Mucosa of descending colon (tissue), 3 donors: ENCODE measurements around the gene ARHGAP9. TPM values are rescaled to one million over a fixed set of nuclear protein-coding genes. Genes with fewer than 3 reads are reported as not detected.

Experiments
- ATAC-seq: fragments of 200-7000 bp; cut with Tn5 transposase; one replicate; pipeline ENCODE4 v1.9.1; 2020; ENCODE audit warnings: mild to moderate bottlenecking, moderate library complexity
- DNase-seq, 3 donors: peaks; one replicate each; pipeline ENCODE4 v3.0.0-alpha.2; 2020
- H3K36me3 ChIP-seq: fragments of 200-600 bp; one replicate; pipeline ENCODE4 v1.8.0; 2021; ENCODE audit warnings: low read depth, mild to moderate bottlenecking
- H3K4me1 ChIP-seq: fragments of 200-600 bp; one replicate; pipeline ENCODE4 v1.8.0; 2021; ENCODE audit warnings: low read depth, mild to moderate bottlenecking
- H3K4me3 ChIP-seq: fragments of 200-600 bp; one replicate; pipeline ENCODE4 v1.8.0; 2021; ENCODE audit warnings: mild to moderate bottlenecking
- H3K9me3 ChIP-seq: fragments of 200-600 bp; one replicate; pipeline ENCODE4 v1.8.0; 2021; ENCODE audit warnings: mild to moderate bottlenecking
- CTCF ChIP-seq: fragments of 200-600 bp; IDR thresholded peaks from one replicate; pipeline ENCODE4 v1.8.0; 2022; ENCODE audit warnings: antibody characterized with exemption, mild to moderate bottlenecking
- intact Hi-C, 2 donors: fragments of 100-400 bp; cut with DNase I in 1 of 2; cut with micrococcal nuclease in 1 of 2; formaldehyde crosslinking; loops; one replicate each; pipeline versions ENCODE4 v1.11.0 to v1.11.1; 2022; cut with DNase I, micrococcal nuclease
- total RNA-seq, 3 donors: library from RNA; stranded (reverse); fragmentation: NEBNext Ultra II Directional in 2 of 3; extraction: Animal tissue kit (Norgen Biotek cat#: 25700) in 2 of 3; gene quantifications; one replicate each; pipeline versions ENCODE4 v1.2.1 to v1.2.4, GENCODE V29; 2021 to 2023
- donor health status: DM: no; HTN: no; CAD: no; lungs with moderate emphysema.
- donor health status: DM: no; HTN: no; CAD: no.
- donor health status: DM: no; HTN: yes; CAD: no.

ARHGAP9 gene
- total RNA-seq, 3 donors from 2014 or later: 8.8 to 18.5 (median 15.0) TPM

DNA sequence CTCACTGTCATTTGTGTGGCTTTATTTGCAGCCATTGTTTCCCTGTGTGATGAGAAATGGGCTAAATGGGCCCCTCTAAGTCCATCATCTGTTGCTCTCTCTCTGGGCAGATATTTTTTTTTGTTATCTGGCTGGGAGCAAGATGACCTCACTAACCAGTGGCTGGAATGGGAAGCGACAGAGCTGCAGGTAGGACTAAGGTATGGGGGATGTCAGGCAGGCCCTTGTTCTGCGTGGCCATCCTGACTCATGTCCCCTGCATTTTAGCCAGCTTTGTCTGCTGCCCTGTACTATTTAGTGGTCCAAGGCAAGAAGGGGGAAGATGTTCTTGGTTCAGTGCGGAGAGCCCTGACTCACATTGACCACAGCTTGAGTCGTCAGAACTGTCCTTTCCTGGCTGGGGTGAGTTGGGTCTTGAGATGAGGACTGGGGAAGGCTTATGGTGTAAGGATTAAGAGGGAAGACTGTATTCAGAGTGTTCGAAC is 9.5 kb upstream of the ARHGAP9 start:
- peaks cover 3% of the 10 kb centered on the region for H3K36me3 ChIP-seq
- DNase-seq (peak in 1 of 3 donors; percentile 12), ATAC-seq (no peak)
- intact Hi-C loops: no loop called here
- no peak overlapping the region for H3K4me3 ChIP-seq
- TF ChIP-seq CTCF: no peak
- H3K4me1 ChIP-seq: peaks cover 10% of the 10 kb centered on the region
- H3K9me3 ChIP-seq: no peaks in the 10 kb centered on the region

DNA sequence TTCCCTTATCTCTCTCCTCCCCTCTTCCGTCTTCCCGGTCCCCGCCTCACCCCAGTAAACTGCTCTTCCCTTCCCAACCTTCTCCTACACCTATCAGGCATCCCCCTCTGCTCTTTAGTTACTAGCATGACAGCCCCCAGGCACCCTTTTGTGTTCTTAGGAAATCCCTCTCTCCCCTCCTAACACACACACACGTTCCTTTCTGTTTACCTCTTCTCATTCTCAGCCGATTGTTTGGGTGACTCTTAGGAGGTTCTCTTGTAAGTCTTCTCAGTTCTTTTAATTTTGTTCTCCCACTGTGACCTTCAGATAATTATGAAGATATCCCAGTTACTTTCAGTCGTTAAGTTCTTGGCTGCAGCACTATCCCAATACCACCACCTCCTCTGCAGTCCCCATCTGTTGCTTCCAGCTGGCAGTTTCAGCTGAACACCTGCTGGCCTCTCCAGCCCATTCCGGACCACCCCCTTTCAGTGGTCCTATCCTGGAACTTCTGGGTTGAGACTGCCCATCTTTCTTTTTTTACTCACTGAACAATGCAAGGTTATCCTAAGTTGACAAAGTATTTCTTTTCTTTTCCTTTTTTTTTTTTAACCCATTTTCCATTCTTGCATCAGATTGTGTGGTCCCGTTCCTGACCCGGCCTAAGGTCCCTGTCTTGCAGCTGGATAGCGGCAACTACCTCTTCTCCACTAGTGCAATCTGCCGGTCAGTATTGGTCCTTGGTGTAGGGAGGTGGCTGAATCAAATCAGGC is 8.9 kb upstream of the ARHGAP9 start:
- TF ChIP-seq CTCF: no peak
- Histone ChIP-seq H3K4me1 (peaks cover 10% of the 10 kb centered on the region), H3K4me3 (peak overlapping the region; percentile 71), H3K9me3 (no peaks in the 10 kb centered on the region), H3K36me3 (peaks cover 3% of the 10 kb centered on the region)
- ATAC-seq (peak; percentile 40), DNase-seq (peak in 1 of 3 donors; percentile 21)
- intact Hi-C loops: no loop called here

DNA sequence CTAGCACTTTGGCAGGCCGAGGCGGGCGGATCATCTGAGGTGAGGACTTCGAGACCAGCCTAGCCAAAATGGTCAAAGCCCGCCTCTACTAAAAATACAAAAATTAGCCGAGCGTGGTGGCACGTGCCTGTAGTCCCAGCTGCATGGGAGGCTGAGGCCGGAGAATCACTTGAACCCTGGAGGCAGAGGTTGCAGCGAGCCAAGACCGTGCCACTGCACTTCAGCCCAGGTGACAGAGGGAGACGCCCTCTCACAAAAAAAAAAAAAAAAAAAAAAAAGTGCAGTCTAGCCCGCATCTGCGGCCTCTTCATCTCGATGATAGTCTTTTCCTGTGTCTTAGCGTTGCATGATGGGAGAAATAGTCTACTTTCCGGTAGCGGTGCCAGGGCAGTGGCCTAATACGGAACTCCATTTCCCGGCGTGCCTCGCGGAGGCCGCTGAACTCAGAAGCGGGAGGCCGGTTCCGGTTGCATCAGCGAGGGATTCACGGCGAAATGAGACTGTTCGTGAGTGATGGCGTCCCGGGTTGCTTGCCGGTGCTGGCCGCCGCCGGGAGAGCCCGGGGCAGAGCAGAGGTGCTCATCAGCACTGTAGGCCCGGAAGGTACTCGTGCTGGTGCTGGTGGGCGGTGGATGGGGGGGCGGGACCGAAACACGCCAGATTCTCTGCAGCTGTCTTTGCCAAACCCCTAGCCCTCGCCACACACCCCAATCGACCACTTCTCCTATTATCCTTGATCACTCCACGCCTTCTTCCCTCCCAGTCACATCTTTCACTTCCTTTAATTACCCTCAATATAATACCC is 8.1 kb upstream of the ARHGAP9 start, which contains the start of gene MARS1:
Gene MARS1, plus strand, starts transcription at position 472 of the 805 bp plus-strand sequence. Its CDS starts 23 bp downstream, at position 495.
- peak; percentile 93 to 97 (median 96) for DNase-seq
- Histone ChIP-seq H3K9me3 (no peaks in the 10 kb centered on the region), H3K4me1 (peaks cover 10% of the 10 kb centered on the region), H3K36me3 (peaks cover 3% of the 10 kb centered on the region), H3K4me3 (peak within 1 kb of the TSS; percentile 71)
- intact Hi-C loops: no loop called here
- TF ChIP-seq CTCF: peak; percentile 30
- peak; percentile 99 for ATAC-seq

DNA sequence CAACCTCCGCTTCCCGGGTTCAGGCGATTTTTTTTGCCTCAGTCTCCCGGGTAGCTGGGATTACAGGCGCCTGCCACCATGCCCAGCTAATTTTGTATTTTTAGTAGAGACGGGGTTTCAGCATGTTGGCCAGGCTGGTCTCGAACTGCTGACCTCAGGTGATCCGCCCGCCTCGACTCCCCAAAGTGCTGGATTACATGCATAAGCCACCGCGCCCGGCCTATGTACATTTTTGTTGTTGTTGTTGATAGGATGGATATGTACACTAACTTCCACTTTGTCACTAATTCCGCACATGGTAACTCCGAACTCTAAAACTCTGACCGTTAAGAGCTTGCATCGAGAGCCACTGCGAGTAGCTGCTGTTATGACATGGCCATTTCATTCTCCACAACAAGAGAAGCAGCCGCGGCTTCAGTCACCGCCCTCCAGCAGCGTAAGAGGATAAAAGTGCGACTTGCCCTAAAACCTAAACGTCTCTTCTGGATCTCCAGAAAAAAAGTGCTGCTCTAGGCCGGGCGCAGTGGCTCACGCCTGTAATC is 7.5 kb upstream of the ARHGAP9 start:
- peaks cover 3% of the 10 kb centered on the region for H3K36me3 ChIP-seq
- H3K4me3 ChIP-seq: no peak overlapping the region
- intact Hi-C loops: no loop called here
- no peak for TF ChIP-seq CTCF
- no peaks in the 10 kb centered on the region for H3K9me3 ChIP-seq
- no peak for DNase-seq
- peaks cover 10% of the 10 kb centered on the region for H3K4me1 ChIP-seq
- no peak for ATAC-seq

DNA sequence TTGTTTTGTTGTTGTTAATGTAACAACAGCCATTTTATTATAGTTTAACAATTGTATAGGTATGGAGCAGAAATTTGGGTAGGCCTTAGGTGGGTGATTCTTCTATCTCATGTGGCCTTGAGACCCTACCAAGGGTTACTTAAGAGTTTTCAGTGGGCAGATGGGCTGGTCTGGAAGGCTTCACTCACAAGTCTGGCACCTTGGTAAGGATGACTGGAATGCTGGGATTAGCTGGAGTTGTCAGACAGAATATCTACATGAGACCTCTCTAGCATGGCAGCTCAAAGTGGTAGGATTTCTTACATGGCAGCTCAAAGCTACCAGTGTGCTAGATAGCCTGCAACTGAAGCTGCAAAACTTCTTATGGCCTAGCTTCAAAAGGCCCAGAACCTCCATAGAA is 6.0 kb upstream of the ARHGAP9 start:
- Histone ChIP-seq H3K36me3 (peaks cover 3% of the 10 kb centered on the region), H3K4me3 (no peak overlapping the region), H3K9me3 (no peaks in the 10 kb centered on the region), H3K4me1 (peaks cover 10% of the 10 kb centered on the region)
- ATAC-seq (no peak), DNase-seq (peak in 1 of 3 donors; percentile 2)
- no peak for TF ChIP-seq CTCF
- intact Hi-C loops: no loop called here
